Right lobe of liver (tissue), 6 donors: ENCODE results near the gene THAP4. TPM values are rescaled to one million over a fixed set of nuclear protein-coding genes. Genes with fewer than 3 reads are reported as not detected.

ENCODE experiments used
- ATAC-seq, 4 donors: fragments of 200-7000 bp; cut with Tn5 transposase; one replicate each; pipeline ENCODE4 v1.9.1; 2020; ENCODE audit warnings: mild to moderate bottlenecking in 4 of 4, moderate library complexity in 4 of 4
- DNase-seq, 3 donors: peaks; one replicate each; pipeline ENCODE4 v3.0.0-alpha.2; 2020
- H3K27ac ChIP-seq, 3 donors: fragments of 200-600 bp; one replicate each; pipeline ENCODE4 v1.8.0; 2022
- H3K27me3 ChIP-seq, 2 donors: fragments of 200-600 bp; one replicate each; pipeline ENCODE4 v1.8.0; 2022
- H3K36me3 ChIP-seq, 4 donors: fragments of 200-600 bp; sonication (generic) in 1 of 4; one replicate each; pipeline versions ENCODE4 v1.5.1 to v1.8.0; 2017 to 2022; ENCODE audit warnings: control low read depth in 1 of 4
- H3K4me1 ChIP-seq, 4 donors: fragments of 200-600 bp; sonication (generic) in 1 of 4; one replicate each; pipeline versions ENCODE4 v1.5.1 to v1.8.0; 2017 to 2022; ENCODE audit warnings: control low read depth in 1 of 4
- H3K4me3 ChIP-seq, 3 donors: fragments of 200-600 bp; one replicate each; pipeline ENCODE4 v1.8.0; 2022
- H3K9me3 ChIP-seq, 4 donors: fragments of 200-600 bp; sonication (generic) in 1 of 4; one replicate each; pipeline versions ENCODE4 v1.5.1 to v1.8.0; 2017 to 2022; ENCODE audit warnings: control low read depth in 1 of 4
- CTCF ChIP-seq, 4 donors: fragments of 200-600 bp in 3 of 4; fragments of 450-650 bp in 1 of 4; IDR thresholded peaks; one replicate each; pipeline versions ENCODE4 v1.5.1 to v1.8.0; 2016 to 2022; ENCODE audit warnings: antibody characterized with exemption in 4 of 4, mild to moderate bottlenecking in 2 of 4
- POLR2A ChIP-seq: fragments of 450-650 bp; IDR thresholded peaks from one replicate; pipeline ENCODE4 v1.6.1; 2017; ENCODE audit warnings: antibody characterized with exemption, mild to moderate bottlenecking
- WGBS: methylation state at CpG from one replicate; pipeline ENCODE4 v1.1.6; 2018; ENCODE audit warnings: low coverage, low lambda C conversion rate; ENCODE audit not compliant: insufficient coverage; ENCODE audit errors: missing lambda C conversion rate; 5-methylcytosine and 5-hydroxymethylcytosine counted together
- intact Hi-C, 2 donors: fragments of 100-400 bp; cut with DNase I; formaldehyde crosslinking; loops; one replicate each; pipeline versions ENCODE4 v1.11.2 to v1.14.1; 2022
- total RNA-seq, 6 experiments: library from RNA; depleted of rRNA in 2 of 6; stranded (reverse); fragments of >200 nt in 2 of 6; fragmentation: NEBNext Ultra II Directional in 3 of 6; extraction: Animal tissue kit (Norgen Biotek cat#: 25700) in 3 of 6; gene quantifications; one replicate each; pipeline versions ENCODE4 v1.1.0 to v1.2.4, GENCODE V29; 2016 to 2023
- donor health status: DM: no; HTN: yes; CAD: no.
- donor health status: DM: no; HTN: no; CAD: no.
- donor health status: DM: no; HTN: no; CAD: no.
- donor health status: DM: no; HTN: yes; CAD: no.
- donor health status: DM: no; HTN: yes; CAD: no.

The THAP4 gene
- total RNA-seq, 6 experiments from 2014 or later = 22.1 to 39.2 (median 25.0) TPM

- H3K9me3 ChIP-seq = no peaks in the 10 kb centered on the region
- ATAC-seq = peak; percentile 70 to 80 (median 74)
- peaks cover 0 to 9% (median 0%) of the 10 kb centered on the region in 4 donors for H3K4me1 ChIP-seq
- H3K27ac ChIP-seq = peak overlapping the region in 1 of 3 donors; percentile 25
- no peaks in the 10 kb centered on the region for H3K27me3 ChIP-seq
- peak overlapping the region; percentile 20 to 50 (median 41) for H3K4me3 ChIP-seq
- TF ChIP-seq POLR2A (no peak), CTCF (IDR thresholded peaks at IDR 0.05) (no peak)
- no peak for DNase-seq
- WGBS = 49% methylated on average over 15 of the region's 15 CpGs
- H3K36me3 ChIP-seq = peaks cover 0 to 5% (median 0%) of the 10 kb centered on the region in 4 donors
- intact Hi-C loops = no loop called here
Measured at GRCh38 chr2:241617431-241618154, 19.4 kb downstream of the THAP4 start.

- Histone ChIP-seq H3K4me1 (peaks cover 0 to 9% (median 0%) of the 10 kb centered on the region in 4 donors), H3K27ac (peak overlapping the region in 1 of 3 donors; percentile 25), H3K9me3 (no peaks in the 10 kb centered on the region), H3K27me3 (no peaks in the 10 kb centered on the region), H3K4me3 (peak overlapping the region; percentile 20 to 50 (median 41)), H3K36me3 (peaks cover 0 to 5% (median 0%) of the 10 kb centered on the region in 4 donors)
- intact Hi-C loops = no loop called here
- DNase-seq (peak in 1 of 3 donors; percentile 53), ATAC-seq (peak; percentile 63 to 73 (median 73))
- 41% methylated on average over 16 of the region's 30 CpGs for WGBS
- peak in 1 of 4 donors; percentile 12 for TF ChIP-seq CTCF (IDR thresholded peaks at IDR 0.05)
- TF ChIP-seq POLR2A = no peak
Measured at GRCh38 chr2:241616168-241617125, 20.5 kb downstream of the THAP4 start.

- 83% methylated on average over 8 of the region's 16 CpGs for WGBS
- H3K27ac ChIP-seq = no peak overlapping the region
- peaks cover 0 to 5% (median 0%) of the 10 kb centered on the region in 4 donors for H3K36me3 ChIP-seq
- ATAC-seq = no peak
- TF ChIP-seq CTCF (IDR thresholded peaks at IDR 0.05) = no peak
- TF ChIP-seq POLR2A = no peak
- H3K4me1 ChIP-seq = peaks cover 0 to 9% (median 0%) of the 10 kb centered on the region in 4 donors
- H3K9me3 ChIP-seq = no peaks in the 10 kb centered on the region
- DNase-seq = no peak
- no peak overlapping the region for H3K4me3 ChIP-seq
- no peaks in the 10 kb centered on the region for H3K27me3 ChIP-seq
- intact Hi-C loops = no loop called here
Measured at GRCh38 chr2:241615522-241616052, 21.4 kb downstream of the THAP4 start.

- 80% methylated on average over 10 of the region's 11 CpGs for WGBS
- H3K9me3 ChIP-seq = no peaks in the 10 kb centered on the region
- no peak overlapping the region for H3K4me3 ChIP-seq
- no peaks in the 10 kb centered on the region for H3K27me3 ChIP-seq
- peaks cover 0 to 9% (median 0%) of the 10 kb centered on the region in 4 donors for H3K4me1 ChIP-seq
- no peak for DNase-seq
- intact Hi-C loops = no loop called here
- no peak for ATAC-seq
- H3K27ac ChIP-seq = no peak overlapping the region
- TF ChIP-seq CTCF (IDR thresholded peaks at IDR 0.05) (no peak), POLR2A (no peak)
- H3K36me3 ChIP-seq = peaks cover 0 to 5% (median 0%) of the 10 kb centered on the region in 4 donors
Measured at GRCh38 chr2:241615041-241615440, 21.9 kb downstream of the THAP4 start.
